Frontal cortex (tissue), 4 donors: ENCODE data around the gene CCDC8. TPM values are rescaled to one million over a fixed set of nuclear protein-coding genes. Genes with fewer than 3 reads are reported as not detected.
"Not testable (repeated sequence)": the region's sequence is repeated elsewhere in the genome, so short reads cannot be mapped to it uniquely, and the experiment has no call there.

ENCODE experiments used
- DNase-seq, 2 donors: peaks; one replicate each; pipeline ENCODE4 v3.0.0; 2012; ENCODE audit warnings: low spot score in 2 of 2
- FAIRE-seq: peaks from 2 replicates; lab custom pipeline; 2012; peaks lifted over from hg19 to GRCh38; lab: Jason Lieb, UNC
- total RNA-seq: library from RNA; depleted of rRNA; stranded (reverse); fragments of >200 nt; gene quantifications from one replicate; pipeline ENCODE4 v1.2.3, GENCODE V29; 2014
- donor health status: control.
- donor health status: control.
- donor health status: control.

CCDC8 gene, protein sequence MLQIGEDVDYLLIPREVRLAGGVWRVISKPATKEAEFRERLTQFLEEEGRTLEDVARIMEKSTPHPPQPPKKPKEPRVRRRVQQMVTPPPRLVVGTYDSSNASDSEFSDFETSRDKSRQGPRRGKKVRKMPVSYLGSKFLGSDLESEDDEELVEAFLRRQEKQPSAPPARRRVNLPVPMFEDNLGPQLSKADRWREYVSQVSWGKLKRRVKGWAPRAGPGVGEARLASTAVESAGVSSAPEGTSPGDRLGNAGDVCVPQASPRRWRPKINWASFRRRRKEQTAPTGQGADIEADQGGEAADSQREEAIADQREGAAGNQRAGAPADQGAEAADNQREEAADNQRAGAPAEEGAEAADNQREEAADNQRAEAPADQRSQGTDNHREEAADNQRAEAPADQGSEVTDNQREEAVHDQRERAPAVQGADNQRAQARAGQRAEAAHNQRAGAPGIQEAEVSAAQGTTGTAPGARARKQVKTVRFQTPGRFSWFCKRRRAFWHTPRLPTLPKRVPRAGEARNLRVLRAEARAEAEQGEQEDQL
- total RNA-seq: 2.4 TPM

GRCh38 chr19:46413262-46414031 is at the start of gene CCDC8:
CCDC8 (minus strand) TSS chr19:46413564; CDS start chr19:46412810, 754 bp downstream.
- DNase-seq (no peak), FAIRE-seq (no peak)

DNA sequence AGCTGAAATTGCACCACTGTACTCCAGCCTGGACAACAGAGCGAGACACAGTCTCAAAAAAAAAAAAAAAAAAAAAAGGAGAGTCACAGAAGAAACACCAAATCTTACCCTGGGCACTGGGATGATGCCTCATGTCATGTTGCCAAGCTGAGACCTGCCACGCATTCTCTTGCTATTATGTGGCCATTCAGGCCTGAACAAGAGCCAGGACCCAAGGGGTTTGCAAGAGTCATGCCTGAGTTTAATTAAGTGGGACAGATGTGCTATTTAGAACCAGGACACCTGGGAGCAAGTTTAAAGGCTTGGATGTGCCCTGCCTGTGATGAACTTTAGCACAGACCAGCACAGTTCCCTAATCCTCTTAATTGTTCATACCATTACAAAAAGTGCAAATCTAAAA is 48.2 kb upstream of the CCDC8 start:
- no peak for FAIRE-seq
- no peak for DNase-seq

GRCh38 chr19:46460981-46461380 is 47.6 kb upstream of the CCDC8 start:
- FAIRE-seq: no peak
- no peak for DNase-seq

- DNase-seq (no peak), FAIRE-seq (no peak)
Observed at GRCh38 chr19:46460055-46460454, 46.7 kb upstream of the CCDC8 start.

DNA sequence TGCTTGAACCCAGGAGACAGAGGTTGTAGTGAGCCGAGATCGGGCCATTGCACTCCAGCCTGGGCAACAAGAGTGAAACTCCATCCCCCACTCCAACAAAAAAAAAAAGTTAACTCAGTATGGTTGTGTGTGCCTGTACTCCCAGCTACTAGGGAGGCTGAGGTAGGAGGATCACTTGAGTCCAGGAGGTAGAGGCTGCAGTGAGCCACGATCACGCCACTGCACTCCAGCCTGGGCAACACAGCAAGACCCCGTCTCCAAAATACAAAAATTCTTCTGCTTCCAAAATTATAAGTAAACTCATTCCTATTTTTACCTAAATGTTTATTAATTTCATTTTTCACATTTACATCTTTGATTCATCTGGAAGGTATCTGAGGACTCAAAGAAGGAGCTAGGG is 43.6 kb upstream of the CCDC8 start:
- no peak for DNase-seq
- no peak for FAIRE-seq

DNA sequence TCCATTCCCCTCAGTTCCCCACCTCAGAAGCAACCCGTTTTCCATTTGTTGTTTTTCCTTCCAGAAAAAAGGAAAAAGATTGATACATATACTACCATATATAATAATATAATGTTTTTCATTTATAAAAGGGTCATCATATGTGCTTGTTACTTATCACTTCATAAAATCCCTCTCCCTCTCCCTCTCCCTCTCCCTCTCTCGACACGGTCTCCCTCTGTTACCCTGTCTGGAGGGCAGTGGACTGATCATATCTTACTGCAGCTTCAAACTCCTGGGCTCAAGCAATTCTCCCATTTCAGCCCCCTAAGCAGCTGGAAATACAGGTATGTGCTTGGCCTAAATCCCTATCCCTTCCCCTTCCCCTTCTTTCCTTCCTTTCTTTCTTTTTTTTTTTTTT is 40.9 kb upstream of the CCDC8 start:
- DNase-seq: no peak
- FAIRE-seq: no peak

DNA sequence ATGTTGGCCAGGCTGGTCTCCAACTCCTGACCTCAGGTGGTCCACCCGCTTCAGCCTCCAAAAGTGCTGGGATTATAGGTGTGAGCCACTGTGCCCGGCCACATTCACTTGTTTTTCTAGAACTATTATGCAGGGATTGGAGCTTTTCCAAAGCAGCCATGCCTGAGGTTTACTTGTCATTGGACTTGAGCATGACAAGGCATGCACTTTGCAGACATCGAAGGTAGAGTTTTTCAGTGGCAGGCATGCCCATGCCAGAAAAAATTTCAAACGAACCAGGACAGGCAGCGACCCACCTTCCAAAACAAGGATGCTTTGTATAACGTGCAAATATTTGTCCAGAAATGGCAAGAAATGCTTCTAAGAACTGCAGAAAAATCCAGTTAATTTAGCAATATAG is 40.3 kb upstream of the CCDC8 start:
- DNase-seq (no peak), FAIRE-seq (no peak)

GRCh38 chr19:46452186-46452585 is 38.8 kb upstream of the CCDC8 start:
- FAIRE-seq: no peak
- no peak for DNase-seq

DNA sequence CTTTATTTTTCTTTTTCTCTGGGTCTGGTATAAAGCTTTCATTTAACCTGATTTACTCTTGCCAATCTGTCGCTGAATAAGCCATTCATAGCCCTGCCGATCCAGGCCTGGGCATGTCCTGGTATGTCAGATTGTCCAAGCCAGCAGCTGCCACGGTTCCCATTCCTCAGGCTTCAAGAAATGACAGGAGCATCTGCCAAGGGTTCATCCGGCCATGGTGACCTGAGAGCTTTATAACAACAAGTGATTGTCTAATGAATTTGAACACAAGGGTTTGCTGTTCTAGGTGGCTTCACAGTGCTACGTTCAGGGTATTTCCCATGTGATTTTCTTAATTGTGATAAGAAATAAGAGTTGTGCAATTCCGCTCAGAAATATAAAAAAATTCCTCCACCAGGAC is 38.0 kb upstream of the CCDC8 start:
- no peak for FAIRE-seq
- DNase-seq: no peak

DNA sequence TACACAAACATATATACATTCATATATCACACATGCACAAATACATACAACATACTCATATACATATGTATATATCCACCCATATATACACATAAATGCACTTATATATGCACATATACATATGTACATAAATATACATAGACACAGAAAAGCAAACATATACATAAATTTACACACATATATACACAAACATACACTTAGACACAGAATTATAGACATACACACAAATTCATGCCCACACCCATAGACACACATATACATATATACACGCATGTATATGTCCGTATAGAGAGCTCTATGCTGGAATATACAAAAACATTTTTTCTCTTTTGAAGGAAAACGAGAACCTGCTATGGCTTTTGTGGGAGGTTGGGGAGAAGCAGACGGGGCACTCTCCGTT is 37.4 kb upstream of the CCDC8 start:
- peak; percentile 48 for FAIRE-seq
- no peak for DNase-seq

- DNase-seq (no peak), FAIRE-seq (no peak)
Observed at GRCh38 chr19:46449228-46449627, 35.9 kb upstream of the CCDC8 start.

- no peak for FAIRE-seq
- no peak for DNase-seq
Observed at GRCh38 chr19:46448601-46449000, 35.2 kb upstream of the CCDC8 start.

DNA sequence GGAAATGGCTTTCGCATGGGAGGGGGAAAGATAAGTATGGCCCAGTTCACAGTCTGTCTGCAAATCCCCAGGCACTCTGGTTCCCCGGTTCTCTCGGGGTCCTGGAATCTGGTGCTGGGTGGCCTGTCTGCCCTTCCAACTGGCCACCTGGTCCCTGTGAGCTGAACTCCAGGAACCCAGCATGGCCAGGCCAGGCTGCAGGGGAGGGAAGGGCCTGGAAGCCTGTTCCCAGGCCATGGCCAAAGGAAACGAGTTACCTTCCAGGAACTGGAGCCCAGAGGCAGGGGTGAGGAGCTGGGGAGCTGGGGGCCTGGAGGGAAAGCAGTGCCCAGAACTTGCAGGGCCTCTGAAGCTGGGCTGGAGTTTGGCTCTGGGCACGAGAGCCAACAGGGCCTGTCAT is 34.5 kb upstream of the CCDC8 start:
- no peak for FAIRE-seq
- no peak for DNase-seq

- no peak for FAIRE-seq
- no peak for DNase-seq
Observed at GRCh38 chr19:46447006-46447405, 33.6 kb upstream of the CCDC8 start.

DNA sequence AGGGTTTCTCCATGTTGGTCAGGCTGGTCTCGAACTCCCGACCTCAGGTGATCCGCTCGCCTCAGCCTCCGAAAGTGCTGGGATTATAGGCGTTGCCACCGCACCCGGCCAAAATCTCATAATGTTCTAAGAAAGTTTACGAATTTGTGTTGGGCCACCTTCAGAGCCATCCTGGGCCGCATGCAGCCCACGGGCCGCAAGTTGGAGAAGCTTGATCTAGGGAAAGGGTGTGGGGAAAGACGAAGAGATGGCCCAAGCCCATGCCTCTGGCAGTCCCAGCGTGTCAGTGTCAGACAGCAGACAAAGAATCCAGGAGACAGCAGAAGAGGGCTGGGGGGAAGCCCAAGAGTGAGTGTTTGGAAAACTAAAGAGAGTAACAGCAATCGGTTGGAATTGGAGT is 32.7 kb upstream of the CCDC8 start:
- no peak for FAIRE-seq
- no peak for DNase-seq

GRCh38 chr19:46442808-46443450 is 29.6 kb upstream of the CCDC8 start:
- DNase-seq (no peak), FAIRE-seq (no peak)

- no peak for FAIRE-seq
- DNase-seq: no peak
Observed at GRCh38 chr19:46441866-46442265, 28.5 kb upstream of the CCDC8 start.

GRCh38 chr19:46435689-46436088 is 22.3 kb upstream of the CCDC8 start:
- not testable (repeated sequence) for FAIRE-seq, DNase-seq

DNA sequence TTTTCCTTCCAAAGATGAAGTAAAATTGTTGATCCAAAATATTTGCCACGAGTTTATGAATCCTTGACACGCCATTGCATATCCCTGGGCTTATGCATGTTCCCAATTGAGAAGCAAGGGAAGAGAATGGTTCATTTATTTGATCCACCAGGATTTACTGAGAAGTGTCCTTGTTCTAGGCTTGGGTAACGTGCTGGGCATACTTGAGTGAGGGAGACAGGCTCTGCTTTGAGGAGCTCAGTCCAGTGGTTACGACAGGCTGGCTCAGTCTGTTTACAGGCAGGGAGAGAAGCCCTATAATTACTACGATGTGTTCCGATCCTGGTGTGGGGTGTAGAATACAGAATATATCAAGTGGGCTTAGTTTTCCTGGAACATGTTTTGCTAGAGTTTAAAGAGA is 21.6 kb upstream of the CCDC8 start:
- DNase-seq: no peak
- FAIRE-seq: no peak

GRCh38 chr19:46433470-46433869 is 20.1 kb upstream of the CCDC8 start:
- DNase-seq, FAIRE-seq: not testable (repeated sequence)

DNA sequence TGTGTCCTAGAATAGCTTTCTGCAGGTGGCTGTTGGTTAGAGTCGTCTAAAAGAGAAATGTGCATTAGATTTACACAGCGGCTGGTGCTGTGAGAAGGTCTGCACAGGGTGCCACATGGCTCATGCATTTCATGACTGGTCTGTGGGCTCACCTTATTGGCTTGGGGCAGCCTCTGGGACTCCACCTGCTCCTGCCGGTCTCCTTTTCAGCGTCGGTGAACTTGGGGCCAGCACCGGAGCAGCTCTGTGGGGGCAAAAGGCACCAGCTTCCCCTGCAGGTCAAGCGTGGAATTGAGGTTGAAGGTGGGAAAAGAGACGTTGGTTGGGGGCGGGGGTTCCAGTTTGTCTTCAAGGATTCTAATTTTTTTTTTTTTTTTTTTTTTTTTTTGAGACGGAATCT is 18.5 kb upstream of the CCDC8 start:
- DNase-seq: no peak
- FAIRE-seq: no peak
